Ectodermal cell (in vitro differentiated cells): ENCODE measurements around the gene TMEM107. TPM values are rescaled to one million over a fixed set of nuclear protein-coding genes. Genes with fewer than 3 reads are reported as not detected.
A peak's percentile ranks its signal among the peaks of the same experiment; 100 is the strongest.
"Not testable (repeated sequence)": the region's sequence is repeated elsewhere in the genome, so short reads cannot be mapped to it uniquely, and the experiment has no call there.

Experiments used
- H3K27ac ChIP-seq: 2 replicates; pipeline ENCODE4 v1.7.0; 2013; ENCODE audit warnings: mild to moderate bottlenecking, low read depth, low read length; ENCODE audit not compliant: insufficient read depth, poor library complexity, severe bottlenecking
- H3K27me3 ChIP-seq: 2 replicates; pipeline ENCODE4 v1.7.0; 2013; ENCODE audit warnings: mild to moderate bottlenecking, low read length; ENCODE audit not compliant: insufficient read depth, control insufficient read depth, poor library complexity, severe bottlenecking
- H3K36me3 ChIP-seq: one replicate; pipeline ENCODE4 v1.7.0; 2013; ENCODE audit warnings: low read length; ENCODE audit not compliant: control insufficient read depth, insufficient read depth
- H3K4me1 ChIP-seq: one replicate; pipeline ENCODE4 v1.7.0; 2013; ENCODE audit warnings: low read length; ENCODE audit not compliant: control insufficient read depth, insufficient read depth
- H3K4me3 ChIP-seq: 2 replicates; pipeline ENCODE4 v1.7.0; 2013; ENCODE audit warnings: low read depth, low read length, control low read depth; ENCODE audit not compliant: insufficient read depth
- H3K9me3 ChIP-seq: 2 replicates; pipeline ENCODE4 v1.7.0; 2013; ENCODE audit warnings: mild to moderate bottlenecking, low read length, moderate library complexity; ENCODE audit not compliant: control insufficient read depth
- WGBS, 2 experiments: methylation state at CpG; one replicate each; pipeline ENCODE4 v1.1.7; 2013; ENCODE audit warnings: missing lambda C conversion rate in 2 of 2; 5-methylcytosine and 5-hydroxymethylcytosine counted together
- polyA plus RNA-seq, 4 experiments: library from polyadenylated mRNA; stranded (reverse); fragments of 50-300 nt; gene quantifications; one replicate each; pipeline ENCODE4 v1.2.3, GENCODE V29; 2013

TMEM107 gene
- 18.8 TPM for polyA plus RNA-seq (2013, experiment 1 of 4)
- 18.2 TPM for polyA plus RNA-seq (2013, experiment 2 of 4)
- 31.3 TPM for polyA plus RNA-seq (2013, experiment 3 of 4)
- polyA plus RNA-seq (2013, experiment 4 of 4): 28.9 TPM

- Histone ChIP-seq H3K27me3 (no peaks in the 10 kb centered on the region), H3K27ac (peak within 1 kb of the TSS; percentile 85)
- 6 to 7% methylated on average over 56 of the region's 56 CpGs for WGBS, 2 experiments
Observed at GRCh38 chr17:8176197-8176940, at the start of gene TMEM107. Gene TMEM107, minus strand, starts transcription at chr17:8176380. Its CDS starts 94 bp downstream, at chr17:8176286.

DNA sequence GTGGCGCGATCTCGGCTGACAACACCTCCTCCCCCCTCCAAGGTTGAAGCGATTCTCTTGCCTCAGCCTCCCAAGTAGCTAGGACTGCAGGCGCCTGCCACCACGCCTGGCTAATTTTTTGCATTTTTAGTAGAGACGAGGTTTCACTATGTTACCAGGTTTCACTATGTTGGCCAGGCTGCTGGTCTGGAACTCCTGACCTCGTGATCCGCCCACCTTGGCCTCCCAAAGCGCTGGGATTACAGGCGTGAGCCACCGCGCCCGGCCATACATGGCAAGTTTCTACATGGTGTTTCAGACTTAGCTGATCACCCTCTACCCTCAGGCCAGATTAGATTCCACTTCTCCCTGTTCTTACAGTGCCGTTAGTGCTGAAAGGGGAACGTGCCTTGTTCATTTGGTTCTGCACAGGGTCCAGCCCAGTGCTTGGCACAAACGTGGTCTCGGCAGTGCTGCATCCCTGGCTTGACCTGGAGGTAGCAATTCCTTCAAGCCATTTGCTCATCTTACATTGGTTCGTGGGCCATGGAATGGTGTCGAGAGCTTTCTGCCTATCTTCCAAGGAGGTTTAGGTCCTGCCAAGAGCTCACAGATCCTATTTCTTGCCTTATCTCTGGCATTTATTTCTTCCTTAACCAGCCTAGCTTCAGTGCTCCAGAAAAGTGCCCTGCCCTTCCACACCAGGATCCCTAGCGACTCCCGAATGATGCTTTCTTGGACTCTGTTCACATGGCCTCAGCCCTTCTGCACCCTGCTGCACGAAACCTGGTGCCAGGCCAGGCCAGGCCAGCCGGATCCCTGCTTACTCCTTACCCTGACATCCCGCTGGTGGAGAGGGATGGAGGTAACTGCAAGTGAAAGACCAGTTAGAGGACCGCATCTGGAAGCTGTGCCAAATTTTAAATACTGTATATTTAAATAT is 49.0 kb upstream of the TMEM107 start:
- no peaks in the 10 kb centered on the region for H3K27me3 ChIP-seq
- WGBS, 2 experiments: 95% methylated on average over 24 to 25 of the region's 26 CpGs
- no peak overlapping the region for H3K4me3 ChIP-seq
- no peaks in the 10 kb centered on the region for H3K4me1 ChIP-seq
- H3K9me3 ChIP-seq: no peaks in the 10 kb centered on the region
- H3K27ac ChIP-seq: no peak overlapping the region
- H3K36me3 ChIP-seq: peaks cover 11% of the 10 kb centered on the region

More at GRCh38 chr17:8176197-8176940, at the start of gene TMEM107:
- H3K36me3 ChIP-seq: no peaks in the 10 kb centered on the region
- peak within 1 kb of the TSS; percentile 63 for H3K4me3 ChIP-seq
- no peaks in the 10 kb centered on the region for H3K9me3 ChIP-seq
- peaks cover 23% of the 10 kb centered on the region for H3K4me1 ChIP-seq

- 5% methylated on average over 27 of the region's 27 CpGs for WGBS, 2 experiments
- no peaks in the 10 kb centered on the region for H3K27me3 ChIP-seq
- H3K36me3 ChIP-seq: peaks cover 2% of the 10 kb centered on the region
- peak overlapping the region; percentile 82 for H3K27ac ChIP-seq
- no peaks in the 10 kb centered on the region for H3K4me1 ChIP-seq
- H3K4me3 ChIP-seq: peak overlapping the region; percentile 96
- H3K9me3 ChIP-seq: no peaks in the 10 kb centered on the region
Observed at GRCh38 chr17:8223356-8224126, 47.4 kb upstream of the TMEM107 start.

GRCh38 chr17:8222630-8223355 is 46.6 kb upstream of the TMEM107 start:
- peak overlapping the region; percentile 82 for H3K27ac ChIP-seq
- no peaks in the 10 kb centered on the region for H3K36me3 ChIP-seq
- H3K4me1 ChIP-seq: no peaks in the 10 kb centered on the region
- WGBS, 2 experiments: 1% methylated on average over 49 of the region's 49 CpGs
- no peaks in the 10 kb centered on the region for H3K9me3 ChIP-seq
- peak overlapping the region; percentile 96 for H3K4me3 ChIP-seq
- no peaks in the 10 kb centered on the region for H3K27me3 ChIP-seq

- Histone ChIP-seq H3K9me3 (no peaks in the 10 kb centered on the region), H3K27ac (peak overlapping the region; percentile 47), H3K36me3 (no peaks in the 10 kb centered on the region), H3K4me1 (no peaks in the 10 kb centered on the region), H3K27me3 (no peaks in the 10 kb centered on the region), H3K4me3 (peak overlapping the region; percentile 96)
- WGBS, 2 experiments: 1 to 2% methylated on average over 9 of the region's 9 CpGs
Observed at GRCh38 chr17:8222380-8222629, 46.1 kb upstream of the TMEM107 start.

DNA sequence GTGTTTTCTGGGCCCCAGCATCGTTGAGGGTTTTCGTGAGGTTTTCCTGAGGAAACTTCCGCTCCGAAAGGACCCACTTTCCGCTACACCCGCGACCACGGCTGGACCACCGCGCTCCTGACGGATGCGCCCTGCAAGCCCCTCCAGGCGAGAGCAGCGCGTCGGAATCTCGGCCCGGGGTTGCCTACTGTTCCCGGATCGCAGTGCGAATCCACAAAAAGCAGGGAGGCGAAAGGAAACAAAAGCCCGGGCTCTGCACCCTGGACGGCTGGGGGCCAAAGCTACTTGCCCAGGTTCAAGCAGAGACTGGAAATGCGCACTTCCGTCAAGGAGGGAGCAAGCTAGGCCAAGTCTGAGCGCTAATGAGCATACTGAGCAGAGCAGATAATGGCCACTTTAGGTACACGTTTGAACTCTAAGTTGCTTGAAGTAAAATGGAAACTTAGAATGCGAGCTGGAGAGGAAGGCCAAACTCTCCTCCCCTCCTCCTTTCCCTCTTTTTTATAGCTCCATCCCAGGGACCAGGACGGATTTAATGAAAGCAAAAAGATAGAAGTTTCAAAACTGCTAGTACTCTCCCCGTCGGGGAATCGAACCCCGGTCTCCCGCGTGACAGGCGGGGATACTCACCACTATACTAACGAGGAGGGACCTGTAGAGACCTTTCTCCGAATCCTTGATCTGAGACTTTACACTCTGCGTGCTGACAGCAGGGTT is 45.6 kb upstream of the TMEM107 start:
- H3K9me3 ChIP-seq: no peaks in the 10 kb centered on the region
- H3K27me3 ChIP-seq: no peaks in the 10 kb centered on the region
- no peaks in the 10 kb centered on the region for H3K4me1 ChIP-seq
- H3K36me3 ChIP-seq: no peaks in the 10 kb centered on the region
- 0% methylated on average over 40 of the region's 40 CpGs for WGBS, 2 experiments
- H3K27ac ChIP-seq: peak overlapping the region; percentile 47
- peak overlapping the region; percentile 96 for H3K4me3 ChIP-seq

DNA sequence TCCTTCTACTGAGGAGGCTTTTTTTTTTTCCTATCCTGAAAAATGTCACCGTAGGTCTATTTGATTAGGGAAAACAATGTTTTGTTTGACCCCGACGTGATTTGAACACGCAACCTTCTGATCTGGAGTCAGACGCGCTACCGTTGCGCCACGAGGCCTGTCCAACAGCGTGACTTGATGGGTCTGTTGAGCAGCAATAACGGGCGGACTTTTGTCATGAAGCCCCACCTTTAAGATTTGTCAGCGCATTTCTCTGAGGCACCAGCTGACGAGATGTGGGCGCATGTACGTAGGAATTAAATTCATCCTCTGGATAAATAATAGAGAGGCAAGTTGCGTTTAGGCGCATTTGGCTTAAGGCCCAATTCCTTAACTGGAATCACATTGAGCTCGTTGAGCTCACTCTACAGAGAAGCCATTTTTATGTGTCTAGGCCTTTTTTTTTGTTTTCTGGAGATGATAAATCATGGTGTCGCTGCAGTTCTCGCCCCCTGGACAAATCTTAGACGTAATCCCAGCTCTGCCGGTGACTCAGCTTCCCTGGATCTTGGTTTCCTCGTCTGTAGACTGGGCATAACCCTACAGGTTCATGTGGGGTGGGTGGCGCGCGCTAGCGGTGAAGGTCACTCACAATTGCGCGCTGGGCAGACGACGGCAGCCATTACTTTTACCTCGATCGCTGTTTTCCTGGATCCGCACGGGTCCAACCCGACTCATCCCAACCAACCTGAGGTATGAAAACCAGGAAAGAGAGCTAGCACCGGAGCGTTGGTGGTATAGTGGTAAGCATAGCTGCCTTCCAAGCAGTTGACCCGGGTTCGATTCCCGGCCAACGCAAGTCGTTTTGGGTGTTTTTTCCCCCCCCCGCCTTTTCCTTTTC is 44.8 kb upstream of the TMEM107 start:
- Histone ChIP-seq H3K4me3 (peak overlapping the region; percentile 96), H3K36me3 (no peaks in the 10 kb centered on the region), H3K4me1 (no peaks in the 10 kb centered on the region), H3K9me3 (no peaks in the 10 kb centered on the region), H3K27me3 (no peaks in the 10 kb centered on the region), H3K27ac (peak overlapping the region; percentile 77)
- 0 to 1% methylated on average over 45 of the region's 45 CpGs for WGBS, 2 experiments

- WGBS, 2 experiments: 84 to 87% methylated on average over 15 of the region's 15 CpGs
- not testable (repeated sequence) for H3K4me3 ChIP-seq, H3K9me3 ChIP-seq, H3K36me3 ChIP-seq, H3K27me3 ChIP-seq, H3K4me1 ChIP-seq, H3K27ac ChIP-seq
Observed at GRCh38 chr17:8214000-8214399, 37.8 kb upstream of the TMEM107 start.
